ENCODE results near the gene PNCK.

- TF ChIP-seq, protein P1, sequence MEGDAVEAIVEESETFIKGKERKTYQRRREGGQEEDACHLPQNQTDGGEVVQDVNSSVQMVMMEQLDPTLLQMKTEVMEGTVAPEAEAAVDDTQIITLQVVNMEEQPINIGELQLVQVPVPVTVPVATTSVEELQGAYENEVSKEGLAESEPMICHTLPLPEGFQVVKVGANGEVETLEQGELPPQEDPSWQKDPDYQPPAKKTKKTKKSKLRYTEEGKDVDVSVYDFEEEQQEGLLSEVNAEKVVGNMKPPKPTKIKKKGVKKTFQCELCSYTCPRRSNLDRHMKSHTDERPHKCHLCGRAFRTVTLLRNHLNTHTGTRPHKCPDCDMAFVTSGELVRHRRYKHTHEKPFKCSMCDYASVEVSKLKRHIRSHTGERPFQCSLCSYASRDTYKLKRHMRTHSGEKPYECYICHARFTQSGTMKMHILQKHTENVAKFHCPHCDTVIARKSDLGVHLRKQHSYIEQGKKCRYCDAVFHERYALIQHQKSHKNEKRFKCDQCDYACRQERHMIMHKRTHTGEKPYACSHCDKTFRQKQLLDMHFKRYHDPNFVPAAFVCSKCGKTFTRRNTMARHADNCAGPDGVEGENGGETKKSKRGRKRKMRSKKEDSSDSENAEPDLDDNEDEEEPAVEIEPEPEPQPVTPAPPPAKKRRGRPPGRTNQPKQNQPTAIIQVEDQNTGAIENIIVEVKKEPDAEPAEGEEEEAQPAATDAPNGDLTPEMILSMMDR (conservative IDR thresholded peaks at IDR 0.05 in 1 of 2, IDR thresholded peaks at IDR 0.05 in 1 of 2; ENCODE audit: low read depth in 1 of 2, low read length in 2 of 2): no peak
- no peak for TF ChIP-seq EZH2 (IDR thresholded peaks at IDR 0.05; ENCODE audit: low read length, missing control alignments)
These were observed 3.5 kb downstream of the PNCK start for GRCh38 chrX:153669901-153670731.
